Natural killer cell (primary cell): ENCODE results near the gene CUX1. TPM values are rescaled to one million over a fixed set of nuclear protein-coding genes. Genes with fewer than 3 reads are reported as not detected.

Experiments
- ATAC-seq, 3 donors: fragments of 150-1000 bp in 2 of 3; fragments of 200-7000 bp in 1 of 3; cut with Tn5 transposase; 1 replicate in 1 of 3; 2 replicates in 2 of 3; pipeline ENCODE4 v1.10.0; 2021; ENCODE audit warnings: mild to moderate bottlenecking in 2 of 3, moderate library complexity in 2 of 3
- DNase-seq, 2 donors: peaks; one replicate each; pipeline versions ENCODE4 v3.0.0 to v3.0.0-alpha.2; 2013 to 2021; ENCODE audit warnings: mixed read lengths in 1 of 2
- H3K27ac ChIP-seq: one replicate; pipeline ENCODE4 v1.5.1; 2013; ENCODE audit warnings: mild to moderate bottlenecking, low read length
- H3K27me3 ChIP-seq: one replicate; pipeline ENCODE4 v1.6.1; 2013; ENCODE audit warnings: low read length; ENCODE audit not compliant: control insufficient read depth, insufficient read depth
- H3K36me3 ChIP-seq: one replicate; pipeline ENCODE4 v1.6.1; 2013; ENCODE audit warnings: low read length; ENCODE audit not compliant: control insufficient read depth, insufficient read depth
- H3K4me1 ChIP-seq: one replicate; pipeline ENCODE4 v1.6.1; 2013; ENCODE audit warnings: low read length; ENCODE audit not compliant: control insufficient read depth, insufficient read depth
- H3K4me3 ChIP-seq: one replicate; pipeline ENCODE4 v1.5.1; 2013; ENCODE audit warnings: low read length
- H3K9me3 ChIP-seq: one replicate; pipeline ENCODE4 v1.6.1; 2013; ENCODE audit warnings: low read length; ENCODE audit not compliant: control insufficient read depth, insufficient read depth
- H3K27ac Mint-ChIP-seq, 2 donors: one replicate each; pipeline ENCODE4 v1.8.0; 2022; ENCODE audit warnings: mild to moderate bottlenecking in 2 of 2, mixed read lengths in 2 of 2, moderate library complexity in 1 of 2
- H3K27me3 Mint-ChIP-seq, 2 donors: one replicate each; pipeline ENCODE4 v1.8.0; 2022; ENCODE audit warnings: low read depth in 2 of 2, mixed read lengths in 2 of 2
- H3K36me3 Mint-ChIP-seq: one replicate; pipeline ENCODE4 v1.8.0; 2022; ENCODE audit warnings: mixed read lengths
- H3K4me1 Mint-ChIP-seq, 2 donors: one replicate each; pipeline ENCODE4 v1.8.0; 2022; ENCODE audit warnings: mixed read lengths in 2 of 2
- H3K4me3 Mint-ChIP-seq: one replicate; pipeline ENCODE4 v1.8.0; 2022; ENCODE audit warnings: mild to moderate bottlenecking, moderate library complexity, mixed read lengths
- H3K9me3 Mint-ChIP-seq, 2 donors: one replicate each; pipeline ENCODE4 v1.8.0; 2022; ENCODE audit warnings: mixed read lengths in 2 of 2
- CTCF ChIP-seq: fragments of 200-600 bp; IDR thresholded peaks from one replicate; pipeline ENCODE4 v1.8.0; 2022; ENCODE audit warnings: antibody characterized with exemption
- WGBS: methylation state at CpG from one replicate; pipeline ENCODE4 v1.1.7; 2013; ENCODE audit warnings: missing lambda C conversion rate; ENCODE audit not compliant: insufficient coverage; 5-methylcytosine and 5-hydroxymethylcytosine counted together
- intact Hi-C: fragments of 100-400 bp; cut with micrococcal nuclease; formaldehyde crosslinking; loops from one replicate; pipeline ENCODE4 v1.14.2; 2022
- total RNA-seq, 4 donors: library from RNA; stranded (reverse); fragments of 120-200 nt in 1 of 4; gene quantifications; one replicate each; pipeline versions ENCODE4 v1.2.3 to v1.2.4, GENCODE V29; 2013 to 2022

Gene CUX1
- total RNA-seq, 3 donors from 2014 or later (not counting 1 experiment from before 2014, with no cell fraction given) = 59.8 to 77.4 (median 73.6) TPM

DNA sequence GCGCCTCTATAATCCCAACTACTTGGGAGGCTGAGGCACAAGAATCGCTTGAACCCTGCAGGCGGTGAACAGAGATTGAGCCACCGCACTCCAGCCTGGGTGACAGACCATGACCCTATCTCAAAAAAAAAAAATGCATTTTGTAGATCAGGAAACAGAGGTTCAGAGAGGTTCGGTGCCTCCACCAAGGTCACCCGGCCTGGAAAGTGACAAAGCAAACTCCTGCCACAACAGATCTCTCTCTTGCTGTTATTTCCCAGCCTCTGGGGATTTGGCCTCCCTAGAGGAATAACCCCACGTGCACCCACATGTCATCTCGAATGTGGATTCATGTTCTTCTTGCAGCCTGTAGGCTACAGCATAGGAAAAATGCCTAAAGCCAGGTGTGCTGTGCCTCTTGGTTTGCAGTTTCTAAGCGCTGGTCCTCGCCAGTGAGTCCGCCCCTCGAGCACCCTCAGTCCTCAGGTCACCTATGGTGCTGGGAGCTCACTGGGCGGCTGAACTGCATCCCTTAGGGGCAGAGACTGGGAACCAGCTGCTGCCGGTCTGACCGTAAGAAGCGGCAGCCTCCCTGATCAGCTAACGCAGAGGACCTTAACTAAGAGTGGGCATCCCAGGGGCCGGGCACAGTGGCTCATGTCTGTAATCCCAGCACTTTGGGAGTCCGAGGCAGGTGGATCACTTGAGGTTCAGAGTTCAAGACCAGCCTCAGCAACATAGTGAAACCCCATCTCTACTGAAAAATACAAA is 417.6 kb downstream of the CUX1 start:
- intact Hi-C loops = no loop called here
- 94% methylated on average over 19 of the region's 19 CpGs for WGBS

DNA sequence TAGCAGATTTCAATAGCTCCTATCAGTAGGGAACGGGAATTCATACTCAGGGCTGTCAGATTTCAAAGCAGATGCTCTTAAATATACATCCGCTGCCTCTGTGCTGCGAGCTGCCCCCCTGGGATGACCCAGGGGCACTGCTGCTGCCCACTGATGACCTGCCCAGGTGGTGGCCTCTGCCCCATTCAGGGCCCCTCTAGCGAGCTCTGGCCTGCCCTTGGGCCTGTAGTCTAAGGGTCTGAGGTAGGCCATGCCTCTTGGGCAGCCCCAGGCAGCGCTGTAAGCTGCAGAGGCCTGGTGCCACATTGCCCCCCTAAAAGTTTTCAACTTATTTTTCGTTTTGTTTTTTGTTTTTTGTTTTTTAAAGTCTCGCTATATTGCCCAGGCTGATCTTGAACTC is 418.7 kb downstream of the CUX1 start:
- ATAC-seq (no peak), DNase-seq (no peak)
- WGBS = 96% methylated on average over 7 of the region's 7 CpGs
- no peak for TF ChIP-seq CTCF
- H3K4me1 ChIP-seq = no peaks in the 10 kb centered on the region
- Mint-ChIP-seq H3K4me1 (no peaks in the 10 kb centered on the region), H3K36me3 (no peaks in the 10 kb centered on the region), H3K9me3 (no peaks in the 10 kb centered on the region), H3K27me3 (no peaks in the 10 kb centered on the region), H3K27ac (no peak overlapping the region), H3K4me3 (no peak overlapping the region)
- H3K27me3 ChIP-seq = no peaks in the 10 kb centered on the region
- H3K27ac ChIP-seq = no peak overlapping the region
- intact Hi-C loops = loop anchor here (1.0 kb wide), 1 partner anchor 548 kb away; no protein-coding TSS in a partner anchor
- no peaks in the 10 kb centered on the region for H3K9me3 ChIP-seq
- H3K36me3 ChIP-seq = peaks cover 22% of the 10 kb centered on the region
- H3K4me3 ChIP-seq = no peak overlapping the region

More for the DNA sequence above, 417.6 kb downstream of the CUX1 start:
- H3K27me3 ChIP-seq = no peaks in the 10 kb centered on the region
- H3K36me3 Mint-ChIP-seq = no peaks in the 10 kb centered on the region
- no peaks in the 10 kb centered on the region for H3K9me3 Mint-ChIP-seq
- peaks cover 20% of the 10 kb centered on the region for H3K36me3 ChIP-seq
- no peak for TF ChIP-seq CTCF
- no peak overlapping the region for H3K4me3 Mint-ChIP-seq
- H3K9me3 ChIP-seq = no peaks in the 10 kb centered on the region
- no peak overlapping the region for H3K27ac ChIP-seq
- H3K4me1 Mint-ChIP-seq = no peaks in the 10 kb centered on the region
- DNase-seq (no peak), ATAC-seq (no peak)
- no peak overlapping the region for H3K27ac Mint-ChIP-seq
- no peaks in the 10 kb centered on the region for H3K4me1 ChIP-seq
- H3K27me3 Mint-ChIP-seq = no peaks in the 10 kb centered on the region
- H3K4me3 ChIP-seq = no peak overlapping the region

DNA sequence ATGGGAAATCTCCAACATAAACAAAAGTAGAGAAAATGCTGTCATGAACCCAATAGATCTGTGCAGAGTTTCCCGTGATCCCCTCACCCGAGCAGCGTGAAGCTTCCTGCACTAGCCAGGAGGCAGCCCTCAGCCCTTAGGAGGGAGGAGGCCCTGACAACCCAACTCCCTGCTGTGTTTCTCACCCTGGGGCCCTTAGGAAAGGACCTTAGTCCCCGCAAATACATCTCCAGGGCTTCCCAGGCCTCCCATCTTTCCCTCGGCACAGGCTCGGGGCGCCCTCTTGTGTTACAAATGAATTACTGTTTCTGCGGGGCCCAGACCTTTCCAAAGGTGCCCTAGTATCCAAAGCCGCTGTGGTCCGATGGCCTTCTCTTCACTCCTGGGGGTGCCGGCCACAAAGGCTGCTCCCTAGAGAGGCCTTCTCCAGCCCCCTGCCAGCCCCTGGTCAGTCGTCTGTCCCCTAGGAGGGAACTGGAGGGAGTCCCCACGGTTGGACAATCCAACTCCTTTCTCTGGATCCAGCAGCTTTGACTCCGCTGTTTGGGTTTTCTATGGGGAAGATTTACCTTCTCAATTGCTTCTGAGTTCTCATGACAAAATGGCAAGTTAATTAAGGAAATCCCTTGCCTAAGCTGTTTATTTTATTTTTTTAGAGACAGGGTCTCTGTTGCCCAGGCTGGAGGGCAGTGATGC is 419.3 kb downstream of the CUX1 start:
- Histone ChIP-seq H3K4me3 (no peak overlapping the region), H3K27me3 (no peaks in the 10 kb centered on the region), H3K36me3 (peaks cover 24% of the 10 kb centered on the region), H3K4me1 (no peaks in the 10 kb centered on the region), H3K27ac (no peak overlapping the region), H3K9me3 (no peaks in the 10 kb centered on the region)
- DNase-seq (peak; percentile 29 to 59), ATAC-seq (peak in 2 of 3 donors; percentile 42 to 44)
- no peaks in the 10 kb centered on the region for H3K4me1 Mint-ChIP-seq
- H3K27me3 Mint-ChIP-seq = no peaks in the 10 kb centered on the region
- intact Hi-C loops = loop anchor here (1.0 kb wide), 1 partner anchor 548 kb away; no protein-coding TSS in a partner anchor
- no peak overlapping the region for H3K4me3 Mint-ChIP-seq
- WGBS = 68% methylated on average over 14 of the region's 14 CpGs
- H3K27ac Mint-ChIP-seq = no peak overlapping the region
- H3K36me3 Mint-ChIP-seq = no peaks in the 10 kb centered on the region
- H3K9me3 Mint-ChIP-seq = no peaks in the 10 kb centered on the region
- TF ChIP-seq CTCF = peak; percentile 63
